Measurements from ENCODE around the gene TBC1D8.

The TBC1D8 gene

DNA sequence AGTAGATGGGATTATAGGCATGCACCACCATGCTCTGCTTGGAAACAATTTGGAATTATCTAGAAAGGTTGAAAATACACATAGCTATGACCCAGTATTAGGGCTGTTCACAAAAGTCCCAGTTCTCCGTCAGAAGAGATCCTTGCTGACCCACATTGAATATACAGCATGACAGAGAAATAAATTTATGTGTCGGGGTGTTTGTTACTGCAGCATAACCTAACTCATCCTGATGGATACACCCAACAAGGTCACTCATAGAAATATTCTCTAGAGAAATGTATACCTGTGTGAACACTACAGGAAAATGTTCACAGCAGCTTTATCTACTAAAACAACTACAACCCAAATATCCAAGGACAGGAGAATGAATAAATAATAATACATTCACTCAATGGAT is 9.0 kb downstream of the TBC1D8 start:
- DNase-seq (ENCODE audit: low read depth, low spot score): no peak
- H3K4me3 ChIP-seq (ENCODE audit: low read length): no peak overlapping the region

DNA sequence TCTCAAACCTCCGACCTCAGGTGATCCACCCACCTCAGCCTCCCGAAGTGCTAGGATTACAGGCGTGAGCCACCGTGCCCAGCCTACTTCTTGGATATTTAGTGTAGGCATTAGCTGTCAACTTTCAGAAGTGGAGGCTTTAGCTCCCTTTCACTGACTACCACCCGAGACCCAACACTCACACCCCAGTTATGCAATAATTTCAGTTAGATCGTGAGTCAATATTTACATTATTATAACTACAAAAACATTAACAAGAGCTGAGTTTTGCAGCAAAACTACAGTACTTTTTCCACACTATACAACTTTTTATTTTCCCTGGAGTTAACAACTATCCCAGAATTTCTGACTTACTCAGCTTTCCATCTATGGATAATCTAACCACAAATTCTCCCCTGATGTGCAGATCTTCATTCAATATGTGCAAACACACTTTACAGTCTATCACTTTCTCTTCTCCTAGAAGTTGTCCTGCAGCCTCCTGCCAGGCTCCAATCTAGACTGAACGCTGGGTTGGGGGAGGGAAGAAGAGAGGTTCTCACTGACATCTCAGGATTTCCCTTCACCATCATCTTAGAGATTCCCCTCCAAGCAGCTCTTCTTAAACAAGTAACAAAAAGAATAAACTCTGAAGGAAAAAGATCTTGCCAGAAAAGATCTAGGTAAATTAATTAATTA is 10.1 kb downstream of the TBC1D8 start:
- no peak overlapping the region for H3K4me3 ChIP-seq (ENCODE audit: low read length)
- no peak for DNase-seq (ENCODE audit: low read depth, low spot score)

DNA sequence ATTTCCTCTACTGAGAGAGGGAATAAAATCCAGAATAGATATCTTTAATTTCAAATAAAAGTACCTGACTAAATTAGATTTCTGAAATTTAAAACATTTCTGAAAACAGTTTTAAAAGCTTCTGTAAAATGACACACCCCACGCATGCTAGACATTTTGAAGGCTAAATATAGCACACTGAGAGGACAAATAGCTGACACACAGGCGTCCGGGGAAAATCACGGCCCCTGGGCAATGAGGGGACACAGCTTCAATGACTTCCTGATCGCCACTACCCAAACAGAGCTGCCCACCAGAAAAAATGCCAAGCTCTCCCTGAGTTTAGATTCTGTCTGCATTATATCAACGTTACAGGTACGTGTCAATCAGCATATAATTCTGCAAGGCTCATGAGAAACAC is 10.9 kb downstream of the TBC1D8 start:
- DNase-seq (ENCODE audit: low read depth, low spot score): no peak
- H3K4me3 ChIP-seq (ENCODE audit: low read length): no peak overlapping the region

DNA sequence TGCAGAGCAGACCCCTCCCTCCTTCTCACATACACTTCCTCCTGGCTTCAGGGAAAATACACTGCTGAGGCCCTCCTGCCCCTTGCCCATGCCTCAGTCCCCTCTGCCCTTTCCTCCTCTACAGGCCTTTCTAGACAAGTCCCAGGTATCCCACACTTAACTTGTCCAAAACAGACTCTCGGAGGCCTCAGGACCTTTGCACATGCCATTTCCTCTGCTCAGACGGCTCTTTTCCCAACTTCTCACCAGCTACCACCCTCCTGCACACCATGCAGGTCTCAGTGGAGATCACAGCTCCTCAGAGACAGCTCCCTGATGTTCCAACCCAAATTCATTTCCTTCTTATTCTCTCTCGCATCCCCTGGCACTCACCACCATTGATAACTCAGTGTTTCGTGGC is 11.7 kb downstream of the TBC1D8 start:
- no peak for DNase-seq (ENCODE audit: low read depth, low spot score)
- no peak overlapping the region for H3K4me3 ChIP-seq (ENCODE audit: low read length)

DNA sequence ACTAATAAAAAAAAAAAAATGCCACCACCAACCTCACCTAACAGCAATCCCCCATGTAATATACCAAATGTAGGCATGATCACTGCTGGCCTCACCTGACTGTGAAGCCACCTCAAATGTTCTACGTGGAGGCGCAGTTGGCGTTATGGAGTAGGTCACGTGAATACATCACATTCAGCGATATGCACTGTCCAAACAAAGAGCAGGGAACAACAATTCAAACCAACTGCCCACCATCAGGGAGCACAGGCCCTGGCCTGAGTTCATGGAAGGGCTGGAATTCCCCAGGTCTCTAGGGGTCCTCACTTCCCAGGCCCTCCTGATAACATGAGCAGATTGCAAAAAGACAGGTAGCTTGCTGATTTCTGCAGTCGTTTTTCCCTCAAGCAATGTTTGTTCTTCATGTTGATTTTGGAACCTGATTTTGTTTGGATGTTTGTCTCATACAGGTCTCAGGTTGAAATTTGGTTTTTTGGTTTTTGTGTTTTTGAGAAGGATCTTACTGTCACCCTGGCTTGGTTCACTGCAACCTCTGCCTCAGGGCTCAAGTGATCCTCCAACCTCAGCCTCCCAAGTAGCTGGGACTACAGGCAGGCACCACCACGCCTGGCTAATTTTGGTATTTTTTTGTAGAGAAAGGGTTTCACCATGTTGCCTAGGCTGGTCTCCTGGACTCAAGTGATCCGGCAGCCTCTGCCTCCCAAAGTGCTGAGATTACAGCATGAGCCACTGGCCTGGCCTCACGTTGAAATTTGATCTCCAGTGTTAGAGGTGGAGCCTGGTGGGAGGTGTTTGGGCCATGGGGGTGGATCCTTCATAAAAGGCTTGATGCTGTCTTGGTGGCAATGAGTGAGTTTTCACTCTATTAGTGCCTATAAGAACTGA is 15.5 kb downstream of the TBC1D8 start:
- H3K4me3 ChIP-seq (ENCODE audit: low read length): no peak overlapping the region
- no peak for DNase-seq (ENCODE audit: low read depth, low spot score)

DNA sequence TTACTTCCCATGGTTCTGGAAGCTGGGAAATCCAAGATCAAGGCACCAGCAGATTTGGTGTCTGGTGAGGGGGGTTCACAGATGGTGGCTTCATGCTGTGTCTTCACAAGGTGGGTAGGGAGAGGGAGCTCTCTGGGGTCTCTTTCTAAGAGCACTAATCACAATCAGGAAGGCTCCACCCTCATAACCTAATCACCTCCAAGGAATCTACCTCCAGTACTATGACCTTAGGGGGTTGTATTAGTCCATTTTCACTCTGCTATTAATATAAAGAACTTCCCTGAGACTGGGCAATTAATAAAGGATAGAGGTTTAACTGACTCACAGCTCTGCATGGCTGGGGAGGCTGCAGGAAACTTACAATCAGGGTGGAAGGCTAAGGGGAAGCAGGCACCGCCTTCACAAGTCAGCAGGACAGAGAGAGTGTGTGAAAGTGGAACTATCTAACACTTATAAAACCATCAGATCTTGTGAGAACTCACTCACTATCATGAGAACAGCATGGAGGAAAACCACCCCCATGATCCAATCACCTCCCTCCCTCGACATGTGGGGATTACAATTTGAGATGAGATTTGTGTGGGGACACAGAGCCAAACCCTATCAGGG is 17.6 kb downstream of the TBC1D8 start:
- no peak overlapping the region for H3K4me3 ChIP-seq (ENCODE audit: low read length)
- DNase-seq (ENCODE audit: low read depth, low spot score): no peak

DNA sequence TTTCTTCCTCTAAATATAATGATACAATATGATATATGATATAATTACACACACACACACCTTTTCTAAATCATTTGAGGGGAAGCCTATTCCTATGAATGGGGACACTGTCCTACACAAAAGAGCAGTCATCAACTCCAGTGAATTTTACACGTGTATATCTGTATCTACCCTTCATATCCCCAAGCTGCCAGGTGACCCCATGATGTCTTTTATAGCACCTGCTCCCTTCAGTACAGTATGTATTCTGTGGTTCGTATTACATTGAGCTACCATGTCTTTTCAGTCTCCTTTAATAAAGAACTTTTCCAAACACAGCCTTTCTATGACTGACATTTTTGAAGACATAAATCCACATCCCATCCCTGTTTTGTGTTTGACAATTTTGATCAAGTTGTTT is 19.0 kb downstream of the TBC1D8 start:
- no peak overlapping the region for H3K4me3 ChIP-seq (ENCODE audit: low read length)
- DNase-seq (ENCODE audit: low read depth, low spot score): no peak

DNA sequence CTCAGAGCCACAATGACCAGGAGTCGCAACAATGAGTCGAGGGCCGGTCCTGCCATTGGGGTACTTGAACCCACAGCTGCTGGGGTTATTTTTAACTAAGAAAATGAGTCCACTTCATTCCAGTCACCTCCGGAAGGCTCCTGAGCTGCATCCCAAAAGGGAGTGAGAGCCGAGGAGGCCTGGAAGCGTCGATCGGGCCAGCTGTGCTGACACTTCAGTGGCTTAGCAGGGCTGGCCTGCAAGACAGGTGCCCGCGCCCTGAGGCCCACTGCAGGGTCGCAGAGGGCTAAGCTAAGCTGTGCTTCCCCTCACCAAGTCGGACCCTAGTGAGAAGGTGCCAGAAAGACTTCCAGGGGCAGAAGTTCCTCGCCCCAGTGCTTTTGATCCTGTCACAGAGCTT is 21.1 kb downstream of the TBC1D8 start:
- DNase-seq (ENCODE audit: low read depth, low spot score): no peak
- H3K4me3 ChIP-seq (ENCODE audit: low read length): no peak overlapping the region

DNA sequence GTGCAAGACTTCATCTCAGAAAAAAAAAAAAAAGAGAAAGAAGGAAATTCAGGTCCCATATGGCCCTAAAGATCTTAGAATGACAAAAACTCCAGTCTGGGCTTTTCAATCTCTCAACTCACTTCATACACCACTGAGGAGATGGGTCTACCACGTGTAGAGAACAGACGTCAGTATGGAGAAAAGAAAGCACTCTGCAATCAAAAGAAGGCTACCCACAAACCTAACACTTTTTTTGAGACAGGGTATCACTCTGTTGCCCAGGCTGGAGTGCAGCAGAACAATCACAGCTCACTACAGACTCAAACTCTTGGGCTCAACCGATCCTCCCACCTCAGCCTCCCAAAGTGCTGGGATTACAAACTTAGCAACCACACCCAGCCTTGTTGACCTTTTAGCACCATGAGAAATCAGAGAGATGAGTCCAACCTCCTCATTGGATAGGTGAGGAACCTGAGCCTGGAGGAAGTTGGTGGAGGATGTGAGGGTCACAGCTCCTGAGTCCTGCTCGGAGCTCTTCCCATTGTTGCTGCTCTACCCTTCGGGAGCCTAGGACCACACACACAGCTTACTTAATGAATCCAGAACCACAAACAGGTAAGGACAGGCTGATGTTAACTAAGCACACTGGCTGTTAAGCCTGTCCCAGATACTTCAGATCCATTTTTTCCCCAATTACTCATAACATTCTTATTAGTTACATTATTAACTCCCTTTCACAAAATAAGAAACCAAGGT is 23.7 kb downstream of the TBC1D8 start:
- DNase-seq (ENCODE audit: low read depth, low spot score): no peak
- H3K4me3 ChIP-seq (ENCODE audit: low read length): no peak overlapping the region

DNA sequence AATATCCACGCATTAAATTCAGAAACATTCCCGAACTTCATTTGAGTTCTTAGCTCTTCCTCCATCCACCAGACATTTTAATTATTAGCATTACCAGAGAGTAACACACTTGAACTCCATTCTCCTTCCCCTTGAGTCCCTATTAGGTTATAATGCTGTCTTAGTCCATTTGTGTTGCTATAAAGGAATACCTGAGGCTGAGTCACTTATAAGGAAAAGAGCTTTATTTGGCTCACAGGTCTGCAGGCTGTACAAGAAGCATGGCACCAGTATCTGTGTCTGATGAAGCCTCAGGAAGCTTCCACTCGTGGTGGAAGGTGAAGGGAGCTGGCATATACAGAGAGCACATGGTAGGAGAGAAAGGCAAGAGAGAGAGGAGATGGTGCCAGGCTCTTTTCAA is 25.4 kb downstream of the TBC1D8 start:
- no peak overlapping the region for H3K4me3 ChIP-seq (ENCODE audit: low read length)
- no peak for DNase-seq (ENCODE audit: low read depth, low spot score)

DNA sequence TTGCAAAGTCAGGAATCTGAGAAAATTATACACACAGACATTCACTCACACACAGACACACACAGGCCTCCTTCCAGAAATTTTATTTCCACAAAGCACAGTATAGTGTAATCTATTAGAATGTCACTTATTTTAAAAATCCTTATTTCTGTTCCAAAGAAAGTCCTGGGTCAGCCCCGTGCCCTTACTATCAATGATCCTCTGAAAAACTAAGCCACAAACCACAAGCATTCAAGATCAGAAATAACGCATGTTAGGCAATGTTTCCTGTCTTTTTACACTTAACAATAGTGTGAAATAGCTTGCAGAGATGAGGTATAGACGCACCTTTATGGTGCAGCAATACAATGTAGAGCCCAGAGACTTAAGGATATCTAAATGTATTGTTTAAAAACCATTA is 25.8 kb downstream of the TBC1D8 start:
- no peak overlapping the region for H3K4me3 ChIP-seq (ENCODE audit: low read length)
- DNase-seq (ENCODE audit: low read depth, low spot score): peak; percentile 69

DNA sequence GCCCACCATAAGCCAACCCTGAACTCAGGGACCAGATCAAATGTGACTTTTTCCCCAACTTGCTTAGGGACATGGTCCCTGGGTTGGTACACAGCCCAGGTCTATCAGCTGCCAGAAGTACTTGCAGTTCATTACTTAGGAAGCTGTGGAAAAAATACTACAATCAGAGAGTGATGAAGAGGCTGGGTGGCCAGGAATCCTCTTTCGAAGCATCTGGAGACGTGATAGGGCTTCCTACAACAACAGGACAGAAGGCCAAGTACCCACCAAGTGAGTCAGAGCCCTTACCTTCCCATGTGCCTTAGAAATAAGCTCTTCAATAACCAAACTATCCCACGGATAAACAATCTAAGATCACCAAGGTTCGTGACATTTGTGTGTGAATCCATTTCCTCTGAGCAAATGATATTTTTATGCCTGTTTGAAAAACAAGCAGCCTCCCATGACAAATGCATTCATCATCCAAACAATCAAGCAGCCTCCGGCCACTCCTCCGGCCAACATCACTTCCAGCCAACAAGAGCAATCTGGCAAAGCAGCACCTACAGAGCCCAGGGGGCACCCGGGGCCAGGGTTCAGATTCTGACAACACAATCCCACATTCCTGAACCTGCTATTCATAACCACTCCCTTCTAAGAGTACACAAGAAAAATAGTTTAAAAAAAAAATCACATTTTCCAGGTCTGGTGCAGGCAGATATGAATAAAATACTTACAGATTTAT is 26.4 kb downstream of the TBC1D8 start:
- no peak for DNase-seq (ENCODE audit: low read depth, low spot score)

DNA sequence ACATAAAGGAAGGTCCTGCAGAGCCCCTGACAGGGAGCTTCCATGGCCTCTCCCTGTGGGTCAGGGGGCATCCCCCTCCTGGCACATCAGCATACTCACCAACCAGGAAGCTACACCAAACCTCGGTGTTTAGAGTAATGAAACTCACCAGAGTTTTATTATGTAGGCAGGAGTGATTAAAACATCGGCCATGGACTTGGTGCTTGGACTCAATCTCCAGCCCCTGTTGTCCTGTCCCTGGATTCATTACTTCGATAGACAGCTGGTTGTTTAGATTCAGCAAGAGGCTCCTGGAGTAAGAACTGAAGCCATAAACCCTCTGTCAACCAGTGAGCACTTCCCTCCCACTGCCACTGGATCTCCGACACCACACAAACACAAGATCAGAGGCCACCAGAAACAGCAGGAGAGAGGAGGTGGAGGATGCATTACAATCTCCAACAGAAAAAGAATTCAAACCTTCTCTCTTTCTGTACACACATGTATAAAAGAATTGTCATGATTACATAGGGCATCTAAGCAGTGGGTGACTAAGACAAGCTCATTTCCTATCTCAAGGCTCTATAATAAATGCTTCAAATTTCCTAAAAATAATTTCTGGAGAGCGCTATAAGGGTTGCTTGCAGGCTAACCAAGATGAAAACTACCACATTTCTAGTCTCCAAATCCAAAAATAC is 27.2 kb downstream of the TBC1D8 start:
- no peak overlapping the region for H3K4me3 ChIP-seq (ENCODE audit: low read length)
- no peak for DNase-seq (ENCODE audit: low read depth, low spot score)

More for the DNA sequence above, 26.4 kb downstream of the TBC1D8 start:
- H3K4me3 ChIP-seq (ENCODE audit: low read length): no peak overlapping the region

DNA sequence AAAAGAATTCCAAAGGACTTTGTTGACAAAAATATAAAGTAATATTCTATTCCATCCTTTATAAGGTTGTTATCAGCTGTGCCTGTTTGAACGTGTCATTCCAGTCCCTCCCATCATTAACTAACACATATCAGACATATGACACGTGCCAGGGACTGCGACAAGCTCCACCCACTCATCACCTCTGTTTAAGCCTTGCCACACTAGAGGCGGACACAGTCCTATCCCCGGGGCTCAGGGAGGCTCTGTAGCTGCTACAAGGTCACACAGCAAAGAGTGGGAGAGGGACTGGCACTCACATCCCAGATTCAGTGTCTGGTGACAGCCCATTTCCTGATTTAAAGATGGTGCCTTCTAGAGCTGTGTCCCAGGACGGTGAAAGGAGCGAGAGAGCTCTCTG is 30.0 kb downstream of the TBC1D8 start:
- no peak overlapping the region for H3K4me3 ChIP-seq (ENCODE audit: low read length)
- DNase-seq (ENCODE audit: low read depth, low spot score): no peak

DNA sequence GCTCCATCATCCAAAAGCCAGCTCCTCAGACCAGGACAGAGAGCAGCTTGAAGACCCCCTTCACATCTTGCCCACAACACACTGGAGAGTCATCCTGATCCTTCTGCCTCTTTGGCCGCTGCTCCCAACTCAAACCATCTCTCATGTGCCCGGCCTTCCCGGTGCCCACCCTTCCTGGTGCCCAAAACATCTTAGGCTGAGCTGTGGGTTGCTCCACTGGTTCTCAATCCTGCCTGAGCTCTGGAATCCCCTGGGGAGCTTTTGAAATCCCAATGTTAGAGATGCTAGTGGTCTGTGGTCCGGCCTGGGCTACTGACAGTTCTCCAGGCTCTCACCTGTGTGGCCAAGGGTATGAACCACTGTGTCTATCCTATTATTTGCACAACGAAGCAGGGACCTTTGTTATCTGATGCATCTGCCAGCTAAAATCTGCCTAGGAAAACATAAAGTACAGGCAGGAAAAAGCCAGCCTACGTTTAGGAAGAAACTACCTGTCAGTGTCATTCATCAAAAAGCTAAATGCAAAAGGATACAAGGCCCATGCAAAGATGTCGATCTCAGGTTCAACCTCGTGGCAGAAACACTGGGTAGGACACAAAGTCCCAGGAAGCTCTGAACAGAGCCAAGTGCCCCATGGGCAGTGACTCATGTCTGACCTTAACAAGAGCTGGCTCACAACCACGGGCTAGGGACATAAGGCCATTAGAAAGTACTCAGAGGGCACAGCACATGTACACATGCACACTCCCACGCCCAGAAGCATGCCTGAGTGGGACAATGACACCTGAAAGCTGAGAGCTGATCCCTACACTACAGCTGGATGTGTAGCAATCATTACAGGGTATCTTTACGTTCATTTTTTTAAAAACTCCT is 30.8 kb downstream of the TBC1D8 start:
- H3K4me3 ChIP-seq (ENCODE audit: low read length): no peak overlapping the region
- no peak for DNase-seq (ENCODE audit: low read depth, low spot score)

DNA sequence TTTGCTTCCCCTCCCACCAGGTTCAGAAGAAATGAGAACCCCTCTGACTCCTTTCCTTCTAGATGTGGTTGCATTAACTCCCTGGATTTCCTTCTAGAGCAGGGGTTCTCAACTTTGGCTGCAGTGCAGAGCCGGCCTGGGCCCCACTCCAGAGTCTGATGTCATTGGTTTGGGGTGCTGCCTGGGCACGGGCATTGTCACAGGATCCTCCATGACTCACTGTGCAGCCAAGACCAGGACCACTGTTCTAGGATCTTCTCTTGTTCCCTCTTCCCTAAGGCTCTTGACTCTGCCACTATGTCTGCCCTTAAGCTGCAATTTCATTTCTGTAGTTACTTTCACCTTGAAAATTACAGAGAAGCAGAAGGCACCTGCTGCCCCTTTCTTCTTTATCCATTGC is 31.8 kb downstream of the TBC1D8 start:
- no peak for DNase-seq (ENCODE audit: low read depth, low spot score)
- H3K4me3 ChIP-seq (ENCODE audit: low read length): no peak overlapping the region

DNA sequence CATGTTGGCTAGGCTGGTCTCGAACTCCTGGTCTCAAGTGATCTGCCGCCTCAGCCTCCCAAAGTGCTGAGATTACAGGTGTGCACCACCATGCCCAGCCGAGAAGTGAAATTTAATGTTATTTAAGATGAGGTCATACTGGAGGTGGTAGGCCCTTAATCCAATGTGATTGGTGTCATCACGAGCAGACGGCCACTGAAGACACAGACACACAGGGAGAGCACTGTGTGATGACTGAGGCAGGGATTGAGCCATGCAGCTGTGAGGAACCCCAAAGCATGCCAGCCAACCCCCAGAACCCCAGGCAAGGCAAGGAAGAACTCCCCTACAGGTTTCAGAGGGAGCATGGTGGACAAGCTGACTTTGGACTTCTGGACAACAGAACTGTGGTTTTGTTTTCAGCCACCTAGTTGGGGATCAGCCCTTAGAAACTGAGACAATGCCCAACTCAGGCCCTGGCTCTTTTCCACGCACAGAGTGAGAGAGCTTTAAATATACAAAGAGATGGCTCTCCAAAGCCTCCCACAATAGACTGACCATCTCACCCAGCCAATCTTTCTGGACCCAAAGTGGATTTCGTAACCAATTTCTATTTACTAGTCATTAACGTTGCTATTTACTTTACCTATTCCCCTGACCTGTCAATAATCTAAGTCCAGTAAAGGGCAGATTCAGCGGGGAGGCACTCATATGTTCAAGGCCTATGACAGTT is 34.2 kb downstream of the TBC1D8 start:
- no peak for DNase-seq (ENCODE audit: low read depth, low spot score)
- H3K4me3 ChIP-seq (ENCODE audit: low read length): no peak overlapping the region

All from Jurkat, Clone E6-1 (cell line).